GM12872 (cell line): ENCODE data around the gene USP11.

Source experiments
- CTCF ChIP-seq: IDR thresholded peaks from 3 replicates; pipeline ENCODE4 v1.5.1; 2011; ENCODE audit warnings: low read depth, mild to moderate bottlenecking, low read length, moderate library complexity; ENCODE audit not compliant: insufficient read depth

USP11 gene

GRCh38 chrX:47234583-47234982, 1.8 kb downstream of the USP11 start:
- TF ChIP-seq CTCF, result no peak

DNA sequence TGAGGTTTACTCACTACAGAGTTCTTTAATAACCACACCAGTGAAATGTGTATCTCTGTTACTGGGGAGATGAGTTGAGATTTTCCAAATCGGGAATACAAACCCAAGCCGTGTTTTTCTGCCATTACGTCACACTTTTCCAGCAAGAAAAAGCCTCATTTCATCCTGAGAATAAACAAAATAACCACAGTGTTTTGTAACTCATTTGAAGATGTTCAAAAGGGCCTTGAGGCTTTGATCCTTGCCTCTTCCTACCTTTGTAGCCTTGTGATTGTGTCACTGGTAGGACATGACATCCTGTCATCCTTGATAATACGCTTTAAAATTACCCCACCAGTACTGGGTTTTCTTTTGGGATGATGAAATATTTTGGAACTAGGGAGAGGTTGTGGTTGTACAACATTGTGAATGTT, 2.9 kb downstream of the USP11 start:
- no peak for TF ChIP-seq CTCF

DNA sequence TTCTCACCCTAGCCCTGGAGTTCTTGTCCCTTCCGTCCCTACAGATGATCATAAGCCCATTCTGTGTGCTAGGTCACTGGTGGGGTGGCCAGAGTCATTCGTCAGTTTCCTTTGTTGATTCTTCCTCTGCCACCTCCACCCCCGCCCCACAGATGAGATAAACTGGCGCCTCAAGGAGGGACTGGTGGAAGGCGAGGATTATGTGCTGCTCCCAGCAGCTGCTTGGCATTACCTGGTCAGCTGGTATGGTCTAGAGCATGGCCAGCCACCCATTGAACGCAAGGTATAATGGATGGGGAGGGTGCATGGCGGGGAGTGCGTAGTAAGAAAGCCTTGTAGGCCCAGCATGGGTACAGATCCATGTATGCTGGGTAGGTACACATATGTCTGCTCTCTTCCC, 6.4 kb downstream of the USP11 start:
- TF ChIP-seq CTCF, result no peak

- TF ChIP-seq CTCF, result no peak
These were observed 7.2 kb downstream of the USP11 start for GRCh38 chrX:47239898-47240545.

GRCh38 chrX:47240619-47241018, 7.8 kb downstream of the USP11 start:
- TF ChIP-seq CTCF, result no peak

DNA sequence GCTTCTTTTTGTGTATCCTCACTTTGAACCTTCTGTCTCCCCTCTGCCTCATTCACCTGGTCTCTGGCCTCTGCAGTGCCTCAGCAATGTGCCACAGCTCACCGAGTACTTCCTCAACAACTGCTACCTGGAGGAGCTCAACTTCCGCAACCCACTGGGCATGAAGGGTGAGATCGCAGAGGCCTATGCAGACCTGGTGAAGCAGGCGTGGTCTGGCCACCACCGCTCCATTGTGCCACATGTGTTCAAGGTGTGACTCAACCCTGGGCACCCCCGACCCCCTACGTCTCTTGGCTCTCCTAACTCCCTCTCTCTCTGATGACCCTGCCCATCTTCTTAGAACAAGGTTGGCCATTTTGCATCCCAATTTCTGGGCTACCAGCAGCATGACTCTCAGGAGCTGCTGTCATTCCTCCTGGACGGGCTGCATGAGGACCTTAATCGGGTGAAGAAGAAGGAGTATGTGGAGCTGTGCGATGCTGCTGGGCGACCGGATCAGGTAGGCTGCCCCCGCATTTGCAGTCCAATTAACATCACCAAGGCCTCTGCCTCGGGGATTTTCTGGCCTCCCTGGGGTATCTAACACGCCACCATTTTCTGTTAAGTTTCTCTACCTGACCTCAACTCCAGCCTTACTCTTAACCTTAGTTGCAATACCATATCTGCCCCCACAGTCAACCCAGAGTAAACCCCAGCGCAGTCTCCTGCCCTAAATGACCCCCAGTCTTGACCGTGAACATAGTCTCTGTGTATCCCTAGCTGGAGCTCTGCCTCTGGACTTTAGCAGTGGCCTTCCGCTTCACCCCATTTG, 8.6 kb downstream of the USP11 start:
- no peak for TF ChIP-seq CTCF

DNA sequence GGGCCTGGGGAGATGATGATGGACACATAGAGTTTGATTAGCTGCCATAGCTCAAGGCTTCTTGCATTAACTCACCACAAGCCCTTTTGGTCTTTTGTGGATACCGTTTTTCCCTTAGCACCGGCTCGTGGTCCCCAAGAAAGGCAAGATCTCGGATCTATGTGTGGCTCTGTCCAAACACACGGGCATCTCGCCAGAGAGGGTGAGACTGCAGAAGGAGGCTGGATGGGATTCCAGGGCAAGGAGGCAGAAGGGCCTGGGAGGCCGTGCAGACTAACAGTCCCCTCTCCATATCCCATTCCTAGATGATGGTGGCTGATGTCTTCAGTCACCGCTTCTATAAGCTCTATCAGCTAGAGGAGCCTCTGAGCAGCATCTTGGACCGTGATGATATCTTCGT, 9.5 kb downstream of the USP11 start:
- no peak for TF ChIP-seq CTCF
